Fibroblast of skin of right quadriceps (primary cell): Measurements from ENCODE around the gene SGK2.

Experiments used
- DNase-seq: peaks from one replicate; pipeline ENCODE4 v3.0.0-alpha.2; 2013

SGK2 gene

DNA sequence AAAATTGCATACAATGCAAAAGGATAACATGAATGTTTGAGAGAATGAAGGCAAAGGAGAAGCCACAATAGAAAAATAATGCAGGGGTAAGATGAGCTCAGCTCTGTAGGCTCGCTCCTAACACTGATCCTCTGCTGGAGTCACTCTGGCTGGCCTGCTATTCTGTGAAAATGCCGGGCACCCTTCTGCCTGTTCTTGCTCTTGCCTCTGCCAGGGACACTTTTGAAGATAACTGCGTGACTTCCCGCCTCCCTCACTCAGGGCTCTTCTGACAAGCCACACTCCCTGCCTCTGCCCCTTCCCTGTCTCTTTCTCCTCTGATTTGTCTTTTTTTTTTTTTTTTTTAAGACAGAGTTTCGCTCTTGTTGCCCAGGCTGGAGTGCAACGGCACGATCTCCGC lies 72.8 kb downstream of the SGK2 start:
- no peak for DNase-seq
